ENCODE measurements around the gene CLIP4.

CLIP4 gene

DNA sequence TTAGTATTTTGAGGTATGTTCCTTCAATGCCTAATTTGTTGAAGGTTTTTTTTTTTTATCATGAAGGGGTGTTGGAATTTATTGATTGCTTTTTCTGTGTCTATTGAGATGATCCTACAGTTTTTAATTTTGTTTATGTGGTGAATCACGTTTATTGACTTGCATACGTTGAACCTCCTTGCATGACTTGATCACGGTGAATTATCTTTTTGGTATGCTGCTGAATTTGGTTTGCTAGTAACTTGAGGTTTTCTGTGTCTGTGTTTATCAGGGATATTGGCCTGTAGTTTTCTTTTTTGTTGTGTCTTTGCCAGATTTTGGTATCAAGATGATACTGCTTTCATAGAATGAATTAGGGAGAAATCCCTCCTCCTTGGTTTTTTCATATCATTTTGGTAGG, 23.9 kb downstream of the CLIP4 start:
- DNase-seq = no peak

DNA sequence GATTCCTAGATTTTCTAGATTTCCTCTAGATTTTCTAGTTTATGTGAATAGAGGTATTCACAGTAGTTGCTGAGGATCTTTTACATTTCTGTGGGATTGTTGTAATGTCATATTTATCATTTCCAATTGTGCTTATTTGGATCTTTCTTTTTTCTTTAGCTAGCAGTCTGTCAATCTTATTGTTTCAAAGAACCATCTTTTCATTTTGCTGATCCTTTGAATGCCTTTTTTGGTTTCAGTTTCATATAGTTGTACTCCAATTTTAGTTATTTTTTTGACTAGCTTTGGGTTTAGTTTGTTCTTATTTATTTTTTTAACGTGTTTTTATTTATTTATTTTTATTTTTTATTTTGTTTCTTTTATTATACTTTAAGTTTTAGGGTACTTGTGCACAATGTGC, 24.5 kb downstream of the CLIP4 start:
- DNase-seq = no peak

DNA sequence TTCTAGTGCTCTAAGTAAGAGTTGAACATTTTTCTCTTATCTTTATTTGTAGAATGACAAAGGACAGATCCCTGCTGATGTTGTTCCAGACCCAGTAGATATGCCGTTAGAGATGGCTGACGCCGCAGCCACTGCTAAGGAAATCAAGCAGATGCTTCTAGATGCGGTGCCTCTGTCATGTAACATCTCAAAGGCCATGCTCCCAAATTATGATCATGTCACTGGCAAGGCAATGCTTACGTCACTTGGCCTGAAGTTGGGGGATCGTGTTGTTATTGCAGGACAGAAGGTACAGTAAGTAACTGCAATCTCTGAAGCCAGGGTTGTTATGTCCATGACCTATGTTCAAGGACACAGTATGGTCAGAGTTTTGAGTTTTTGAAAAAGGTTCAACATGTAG, 28.4 kb downstream of the CLIP4 start:
- DNase-seq = no peak

DNA sequence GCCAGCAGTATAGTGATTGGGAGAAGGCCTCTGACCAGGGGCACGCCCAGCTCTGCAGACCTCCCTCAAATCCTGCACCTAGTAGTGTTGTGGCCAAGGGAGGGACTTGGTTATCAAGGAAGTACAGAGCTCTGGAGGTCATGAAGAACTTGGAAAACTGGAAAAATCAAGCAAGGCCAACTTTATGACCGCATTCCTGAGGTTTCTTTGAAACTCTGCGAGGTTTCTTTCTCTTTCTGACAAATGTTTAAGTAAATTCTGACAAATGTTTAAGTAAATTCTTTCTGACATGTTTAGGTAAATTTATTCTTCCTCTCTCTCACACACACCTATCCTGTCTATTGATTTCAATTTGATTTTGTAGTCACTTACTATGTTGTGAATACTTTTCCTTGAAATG, 31.0 kb downstream of the CLIP4 start:
- no peak for DNase-seq

DNA sequence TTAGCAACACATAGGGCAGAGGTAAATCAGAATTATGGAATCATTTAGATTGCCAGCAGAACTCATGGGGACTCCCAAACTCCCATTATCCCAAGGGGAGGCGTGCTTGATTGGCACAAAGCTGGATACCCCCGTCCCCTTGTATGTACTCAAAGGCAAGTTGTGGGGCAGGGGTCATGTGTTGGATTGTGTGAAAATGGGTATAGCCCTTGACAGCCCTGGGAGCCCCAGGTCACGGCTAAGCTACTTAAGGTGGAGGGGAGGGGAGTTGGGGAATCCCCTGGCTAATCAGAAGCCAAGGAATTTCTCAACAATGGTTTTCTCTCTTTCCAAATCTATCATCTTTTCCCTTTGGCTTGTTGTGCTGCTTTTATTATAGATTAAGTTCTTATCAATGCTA, 32.7 kb downstream of the CLIP4 start:
- DNase-seq = no peak

DNA sequence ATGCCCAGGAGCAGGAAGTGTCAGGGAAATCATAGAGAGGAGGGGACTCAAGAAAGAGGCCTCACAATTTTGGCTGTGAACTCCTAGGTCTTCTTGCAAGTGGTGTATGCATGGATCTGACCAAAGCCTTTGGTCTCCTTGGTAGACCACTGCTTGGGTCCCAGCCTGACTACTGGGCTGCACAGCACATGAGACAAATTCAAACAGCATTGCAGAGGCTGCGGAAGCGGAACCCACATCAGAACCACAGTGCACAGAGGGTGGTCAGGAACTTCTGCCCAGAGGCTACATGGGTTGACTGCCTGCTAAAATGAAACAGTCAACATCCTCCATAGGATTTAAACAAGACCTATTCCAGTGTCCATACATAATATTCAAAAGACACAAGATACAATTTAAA, 39.4 kb downstream of the CLIP4 start:
- no peak for DNase-seq

DNA sequence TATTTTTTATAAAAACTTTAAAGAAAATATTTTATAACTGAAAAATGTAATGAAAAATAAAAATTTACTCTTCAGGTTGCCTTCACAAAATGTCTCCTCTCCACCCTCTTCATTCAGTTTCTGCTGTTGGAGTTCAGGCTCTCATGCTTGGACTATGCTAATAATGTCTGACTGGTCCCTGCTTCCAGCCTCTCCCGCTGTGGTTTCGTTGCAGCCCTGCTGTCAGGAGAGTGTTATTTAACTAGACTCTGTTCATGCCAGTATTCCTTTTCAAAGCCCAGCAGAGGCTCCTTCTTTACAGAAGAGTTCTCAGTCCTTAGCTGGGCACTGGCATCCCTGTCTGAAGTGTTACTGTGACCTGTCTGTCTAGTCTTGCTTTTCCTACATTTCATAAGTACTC, 40.4 kb downstream of the CLIP4 start:
- DNase-seq = no peak

DNA sequence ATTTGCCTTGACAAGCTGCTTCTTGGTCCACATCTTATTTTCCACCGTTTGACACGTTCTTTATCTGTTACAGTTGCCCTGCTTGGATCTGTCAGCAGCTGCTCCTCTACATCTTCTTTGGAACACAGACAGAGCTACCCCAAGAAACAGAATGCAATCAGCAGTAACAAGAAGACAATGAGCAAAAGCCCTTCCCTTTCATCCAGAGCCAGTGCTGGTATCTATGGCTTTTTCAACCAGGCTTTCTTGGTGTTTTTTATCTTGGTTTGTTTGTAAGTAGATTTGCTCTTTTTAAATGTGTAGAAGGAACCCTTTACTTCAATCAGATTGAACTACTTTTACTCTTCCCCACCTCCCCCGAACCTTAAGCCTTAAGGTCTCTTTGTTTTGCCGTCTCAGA, 41.9 kb downstream of the CLIP4 start:
- no peak for DNase-seq

DNA sequence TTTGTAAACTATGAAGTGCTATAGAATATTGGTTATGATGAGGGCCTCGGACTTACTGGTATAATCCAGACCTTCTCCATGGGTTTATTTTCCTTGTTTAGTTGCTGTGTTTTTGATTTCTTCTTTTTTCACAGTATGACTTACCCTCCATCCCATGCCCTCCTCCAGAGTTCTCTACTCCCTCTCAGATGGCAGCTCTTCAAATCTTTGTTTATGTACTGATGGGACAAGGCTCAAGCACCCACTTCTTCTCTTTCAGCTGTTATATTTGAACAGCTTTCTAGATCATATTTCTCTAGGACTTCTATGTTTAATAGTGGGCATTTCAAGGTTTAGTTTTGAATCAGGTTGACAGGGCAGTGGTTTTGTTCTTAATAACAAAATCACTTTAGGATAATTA, 43.9 kb downstream of the CLIP4 start:
- DNase-seq = no peak

DNA sequence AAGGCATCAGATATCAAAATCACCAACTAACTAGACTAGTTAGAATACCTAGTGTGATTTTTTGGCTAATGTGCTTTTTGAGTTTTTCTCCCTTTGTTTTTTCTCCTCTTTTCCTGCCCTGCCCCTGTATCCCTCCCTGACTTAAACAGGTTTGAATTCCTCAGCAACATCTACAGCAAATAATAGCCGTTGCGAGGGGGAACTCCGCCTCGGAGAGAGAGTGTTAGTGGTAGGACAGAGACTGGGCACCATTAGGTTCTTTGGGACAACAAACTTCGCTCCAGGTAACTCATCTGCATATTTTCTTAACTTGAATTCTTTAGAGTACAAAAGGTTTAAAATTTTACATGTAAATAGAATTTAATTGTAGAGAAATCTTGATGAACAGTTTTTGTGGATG, 45.0 kb downstream of the CLIP4 start:
- DNase-seq = no peak

DNA sequence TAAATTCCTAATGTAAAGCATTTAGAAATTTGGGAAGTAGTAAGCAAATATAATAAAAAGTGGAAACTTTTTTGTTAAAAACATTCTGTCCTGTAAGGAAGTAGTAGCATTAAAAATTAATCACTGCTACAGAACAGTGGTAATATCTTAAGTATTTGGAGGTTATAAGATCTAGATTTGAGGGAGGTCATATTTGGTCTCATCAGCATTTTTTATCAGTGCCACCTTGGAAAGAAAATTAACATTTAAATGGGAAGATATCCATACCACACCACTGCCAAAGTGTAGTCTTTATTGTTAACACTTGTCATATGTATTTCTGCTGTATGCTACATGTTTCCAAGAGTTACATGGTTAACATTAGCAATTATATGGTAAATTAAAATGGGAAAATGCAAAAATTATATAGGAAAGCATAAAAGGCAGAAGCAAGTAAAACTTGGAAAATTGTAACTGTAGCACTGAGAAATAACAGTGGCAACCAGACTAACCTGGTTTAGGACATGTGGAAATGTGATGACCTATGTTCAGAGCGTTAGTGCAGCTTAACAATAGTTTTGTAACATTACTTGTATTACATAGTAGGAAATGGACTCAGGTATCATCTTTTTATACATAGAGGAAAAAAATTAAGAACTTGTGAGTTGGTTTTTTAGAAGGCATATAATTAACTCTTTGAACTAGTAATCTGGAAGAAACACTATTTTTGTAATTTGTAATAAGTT, 47.2 kb downstream of the CLIP4 start:
- no peak for DNase-seq

DNA sequence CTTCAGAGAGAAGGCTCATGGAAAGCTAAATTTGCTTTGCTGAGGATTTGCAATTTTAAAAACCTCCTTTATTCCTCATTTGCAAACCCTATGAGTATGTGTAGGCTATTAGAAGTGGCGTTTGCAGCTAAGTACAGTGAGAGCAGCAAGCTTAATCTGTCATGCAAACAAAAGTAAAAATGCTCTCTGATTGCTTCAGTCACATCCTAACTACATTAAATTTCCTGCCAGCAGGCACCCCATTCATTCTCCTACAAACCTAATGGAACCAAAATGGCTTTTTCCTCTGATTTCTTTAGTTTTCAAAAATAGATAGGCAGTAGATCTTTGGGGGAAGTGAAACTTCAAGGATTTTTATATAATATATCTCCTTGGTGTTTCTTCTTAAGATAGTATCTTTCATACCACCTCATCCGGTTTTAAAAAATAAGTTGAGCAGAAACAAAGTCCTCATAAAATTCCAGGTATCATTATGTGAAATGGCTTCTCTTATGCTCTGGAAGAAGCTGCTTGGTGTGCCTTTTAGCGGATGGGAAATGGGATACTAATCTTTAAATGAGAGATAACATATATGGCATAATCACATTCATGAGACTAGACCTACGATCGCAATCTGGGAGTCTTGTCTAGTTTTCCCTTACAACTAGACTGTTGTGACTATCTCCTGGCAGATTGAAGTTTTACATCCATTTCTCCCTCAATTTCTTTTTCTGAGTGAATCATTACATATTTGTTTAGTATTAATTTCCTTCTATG, 49.1 kb downstream of the CLIP4 start:
- DNase-seq = no peak

DNA sequence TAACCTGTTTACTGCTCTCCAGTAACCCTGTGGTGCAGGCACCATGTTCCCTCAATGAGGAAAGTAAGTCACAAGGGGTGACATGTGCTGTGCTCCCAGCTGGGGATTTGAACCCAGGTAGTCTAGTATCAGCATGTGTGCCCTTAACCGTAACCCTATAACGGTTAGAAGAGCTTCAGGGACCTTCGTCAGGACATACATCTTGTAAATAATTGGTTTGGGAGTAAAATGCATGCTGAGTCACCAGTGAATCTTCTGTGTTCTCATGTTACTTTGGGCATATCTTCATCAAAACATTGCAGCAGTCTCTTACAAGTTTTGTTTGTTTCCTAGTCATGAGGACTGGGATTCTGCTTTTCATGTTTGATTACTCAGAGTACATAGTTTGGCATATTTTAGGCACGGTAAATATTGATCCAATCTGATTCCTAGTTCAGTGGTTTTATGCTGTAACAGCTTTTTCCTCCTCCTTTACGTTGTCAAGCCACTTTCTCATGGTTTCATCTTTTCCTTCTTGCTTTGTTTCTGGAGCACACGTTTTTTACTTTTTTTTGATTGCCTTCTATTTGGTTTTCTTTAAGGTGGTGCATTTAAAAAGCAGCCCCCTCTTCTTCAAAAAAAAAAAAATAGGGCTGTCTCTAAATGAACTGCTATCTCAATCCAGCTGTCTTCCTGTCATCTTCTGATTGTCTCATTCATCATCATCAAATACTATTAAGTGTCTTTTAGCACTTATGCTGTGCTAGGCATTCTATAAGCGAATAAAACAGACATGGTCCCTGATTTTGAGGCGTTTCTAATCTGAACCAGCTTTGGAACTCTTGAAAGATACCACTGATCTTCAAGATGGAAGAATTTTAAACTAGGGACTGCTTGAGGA, 50.4 kb downstream of the CLIP4 start:
- no peak for DNase-seq

DNA sequence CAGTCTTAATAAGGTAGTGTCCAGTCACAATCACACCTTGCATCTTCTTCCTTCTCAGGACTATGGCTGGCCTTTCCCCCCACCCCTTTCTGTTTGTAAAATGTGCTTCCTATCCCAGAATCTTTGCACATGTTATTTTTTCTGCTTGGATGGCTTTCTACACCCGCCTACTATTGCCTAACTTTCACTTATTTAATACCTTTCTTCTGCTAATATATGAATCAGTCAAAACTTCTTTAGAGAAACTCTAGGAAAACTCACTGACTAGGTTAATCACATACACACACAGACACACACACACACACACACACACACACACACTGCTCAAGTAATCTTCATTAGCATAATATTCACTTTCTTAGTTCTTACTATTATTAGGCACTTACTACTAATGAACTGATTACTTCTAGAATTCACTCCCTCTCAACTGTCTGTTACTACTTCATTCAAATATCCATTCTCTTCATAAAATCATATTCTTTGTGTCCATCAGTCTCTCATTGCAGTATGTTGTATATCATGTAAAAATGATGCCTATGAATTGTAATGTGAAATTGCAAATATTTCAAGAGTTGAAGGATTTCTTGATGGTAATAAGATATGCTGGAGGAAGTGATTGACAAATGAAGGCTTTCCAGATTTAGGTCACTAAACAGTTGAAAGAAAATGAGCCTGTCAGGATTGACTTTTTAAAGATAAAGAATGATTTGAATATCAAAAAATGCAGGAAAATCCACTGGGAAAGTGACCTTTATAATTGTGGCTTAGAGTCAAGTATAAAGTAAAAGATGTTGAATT, 51.2 kb downstream of the CLIP4 start:
- no peak for DNase-seq

DNA sequence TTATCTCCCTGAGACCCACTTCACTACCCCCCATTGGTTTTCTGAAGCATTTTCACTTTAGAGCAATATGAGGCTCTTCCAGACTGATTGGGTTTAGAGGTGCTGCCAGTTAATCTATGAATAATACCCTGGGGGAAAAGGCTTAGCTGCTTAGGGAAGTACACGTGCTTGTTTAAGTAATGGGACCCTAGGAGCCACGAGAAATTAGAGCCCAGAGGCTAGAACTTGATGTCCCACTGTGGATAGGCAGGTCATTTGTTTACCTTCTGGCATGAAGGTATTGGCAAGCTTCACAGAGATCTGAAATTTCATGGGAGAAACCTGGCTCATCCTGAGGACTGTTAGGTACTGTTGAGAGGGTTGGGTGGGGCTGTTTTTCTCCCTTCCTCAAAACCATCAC, 59.7 kb downstream of the CLIP4 start:
- DNase-seq = no peak

DNA sequence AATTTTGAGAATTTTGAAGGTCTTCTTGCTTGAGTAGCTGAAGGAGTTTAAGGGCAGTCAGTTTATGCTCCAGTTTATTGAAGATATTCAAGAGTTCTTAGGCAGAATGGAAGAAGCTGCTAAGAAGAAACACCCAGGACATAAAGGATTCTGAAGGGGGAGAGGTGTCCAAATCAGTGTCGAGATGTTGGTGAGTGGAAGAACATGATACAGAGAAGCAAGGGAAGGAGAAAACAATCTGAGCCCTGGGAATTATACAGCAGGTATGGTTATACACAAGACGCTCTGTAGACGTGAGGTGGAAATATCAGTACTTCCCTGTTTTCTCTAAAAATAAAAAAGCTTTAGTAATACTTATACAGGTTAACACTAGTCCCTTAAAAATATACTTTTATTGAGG, 60.1 kb downstream of the CLIP4 start:
- no peak for DNase-seq

DNA sequence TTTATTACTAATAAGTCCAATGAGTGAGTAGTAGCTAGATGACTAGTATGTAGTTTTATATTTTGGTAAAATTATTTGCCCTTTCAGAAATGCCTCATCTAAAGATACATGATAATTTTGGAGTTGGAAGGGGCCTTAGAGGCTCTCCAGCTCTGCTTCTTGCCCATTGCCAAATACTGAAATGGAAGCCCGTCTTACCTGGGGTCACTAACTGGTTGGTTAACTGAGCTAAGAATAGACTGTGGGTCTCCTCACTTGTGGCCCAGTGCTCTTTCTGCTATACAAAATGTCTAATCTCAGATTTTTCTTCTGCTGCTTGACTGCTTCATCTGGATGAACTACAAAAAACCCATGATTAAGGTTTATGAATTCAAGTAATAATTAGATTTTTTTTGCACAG, 67.1 kb downstream of the CLIP4 start:
- no peak for DNase-seq

DNA sequence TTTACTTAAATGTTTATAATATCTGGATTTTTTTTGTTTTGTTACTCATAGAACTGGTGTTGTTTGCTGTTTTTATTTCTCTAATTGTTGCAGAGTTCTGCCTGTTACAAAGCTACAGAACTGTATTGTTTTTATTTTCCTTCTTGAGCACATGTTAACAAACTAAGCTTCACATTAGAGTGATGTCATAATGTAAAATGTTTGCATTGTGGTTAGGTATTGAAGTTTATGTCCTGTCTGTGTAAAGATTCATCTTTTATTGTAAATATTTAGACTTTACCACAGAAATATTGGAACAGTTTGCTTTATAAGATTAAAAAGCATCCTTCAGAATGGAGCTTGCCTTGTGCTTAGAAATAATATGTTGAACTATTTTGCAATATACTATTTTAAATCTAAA, 67.7 kb downstream of the CLIP4 start:
- DNase-seq = no peak

DNA sequence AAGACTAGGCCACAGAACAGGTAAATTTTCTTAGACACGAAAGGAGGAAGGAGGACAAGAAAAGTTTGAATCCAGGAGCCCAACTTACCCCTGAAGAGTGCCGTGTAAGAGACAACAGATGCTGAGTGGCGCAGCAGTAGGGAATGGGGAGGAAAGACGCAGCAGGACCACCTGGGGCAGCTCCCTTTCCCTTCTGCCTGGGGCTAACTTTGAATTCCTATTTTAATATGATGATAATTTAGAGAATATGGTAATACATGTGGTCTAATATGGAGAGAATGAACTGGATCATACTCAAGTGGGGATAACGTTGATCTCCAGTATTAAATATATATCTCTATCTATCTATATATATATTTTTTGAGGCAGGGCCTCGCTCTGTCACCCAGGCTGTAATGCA, 69.3 kb downstream of the CLIP4 start:
- no peak for DNase-seq

DNA sequence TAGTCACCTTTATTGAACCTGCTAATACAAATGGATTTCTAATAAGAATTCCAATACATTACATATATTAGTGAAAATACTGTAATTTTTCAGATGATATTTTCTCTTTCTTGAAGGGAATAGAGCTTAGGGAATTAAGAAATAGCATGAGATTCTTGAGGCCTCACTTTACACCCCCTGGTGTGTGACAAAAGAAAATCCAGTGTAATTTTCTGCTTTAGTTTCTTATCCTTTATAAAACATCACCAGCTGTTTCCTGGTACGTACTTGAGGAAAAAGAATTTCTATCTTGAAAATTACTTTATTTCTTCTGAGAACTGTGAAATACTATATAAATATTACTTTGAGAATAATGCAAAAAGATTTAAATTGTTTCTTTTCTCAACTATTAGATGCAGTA, 71.6 kb downstream of the CLIP4 start:
- no peak for DNase-seq

DNA sequence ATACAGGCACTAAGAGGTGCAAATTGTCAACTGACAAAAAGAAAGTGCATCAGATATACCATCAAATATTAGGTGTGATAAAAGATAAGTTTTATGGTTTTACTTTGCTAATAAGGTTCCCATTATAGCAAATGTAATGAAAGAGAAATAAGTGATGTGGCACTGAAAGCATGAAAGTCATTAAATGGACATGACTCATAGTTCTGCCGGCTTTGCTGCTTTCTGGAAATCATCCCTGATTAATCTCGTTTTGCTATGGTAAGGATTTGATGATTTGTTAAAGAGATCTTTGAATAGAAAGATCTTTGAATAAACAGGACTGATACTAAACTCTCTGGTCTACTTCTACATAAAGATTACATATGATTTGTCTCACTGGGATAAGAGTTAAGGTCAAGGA, 72.7 kb downstream of the CLIP4 start:
- DNase-seq = no peak

DNA sequence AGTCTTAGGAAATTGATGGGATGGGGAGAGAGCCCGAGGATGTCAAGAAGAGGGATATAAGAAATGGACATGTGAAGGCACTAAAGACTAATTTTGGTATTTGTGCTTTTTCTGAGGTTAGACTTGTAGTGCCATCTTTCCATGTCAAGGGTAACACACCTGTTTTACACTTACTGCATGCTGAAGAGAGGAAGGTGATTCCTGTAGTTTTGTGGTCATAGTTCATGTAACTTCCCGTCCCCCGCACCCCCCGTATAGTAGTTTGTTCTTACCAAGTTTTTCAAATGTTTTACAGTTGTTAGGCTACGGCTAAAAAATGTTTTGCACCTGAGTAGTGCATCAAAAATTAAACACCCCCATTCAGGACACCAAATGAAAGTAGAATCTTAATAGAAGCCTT, 73.8 kb downstream of the CLIP4 start:
- no peak for DNase-seq

DNA sequence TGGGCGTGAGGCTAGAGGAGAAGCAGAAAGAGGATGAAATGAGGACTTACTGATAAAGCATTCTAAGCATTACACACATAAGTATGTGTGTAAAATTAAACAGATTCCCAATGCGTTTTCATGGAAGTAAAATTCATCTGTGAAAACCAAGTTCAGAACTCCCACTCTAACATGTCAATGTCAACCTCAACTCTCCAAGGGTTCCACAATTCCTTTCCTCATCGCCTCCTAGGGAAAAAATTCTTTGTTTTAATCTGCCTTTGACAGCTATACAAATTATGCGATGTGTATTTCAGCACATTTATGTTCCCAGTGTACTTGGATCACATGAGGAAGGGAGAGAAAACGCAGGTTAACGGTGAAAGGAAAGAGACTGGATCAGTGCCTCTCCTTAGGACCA, 76.6 kb downstream of the CLIP4 start:
- DNase-seq = no peak
